Neural progenitor cell (in vitro differentiated cells): Measurements from ENCODE around the gene TRAPPC10. TPM values are rescaled to one million over a fixed set of nuclear protein-coding genes. Genes with fewer than 3 reads are reported as not detected.

Experiments used
- DNase-seq: peaks from one replicate; pipeline ENCODE4 v3.0.0-alpha.2; 2016; ENCODE audit warnings: low spot score
- H2AFZ ChIP-seq: fragments of 200-600 bp; sonication (generic); replicated peaks from 2 replicates; pipeline ENCODE4 v1.6.1; 2016; ENCODE audit warnings: antibody characterized with exemption
- H3F3A ChIP-seq: fragments of 200-600 bp; sonication (generic); 2 replicates; pipeline ENCODE4 v1.6.1; 2016; ENCODE audit warnings: antibody characterized with exemption, low read depth
- H3K27ac ChIP-seq: fragments of 200-600 bp; sonication (generic); 2 replicates; pipeline ENCODE4 v1.5.1; 2016; ENCODE audit warnings: mild to moderate bottlenecking
- H3K27me3 ChIP-seq: fragments of 200-600 bp; sonication (generic); 2 replicates; pipeline ENCODE4 v1.6.1; 2016; ENCODE audit warnings: mild to moderate bottlenecking, moderate library complexity
- H3K36me3 ChIP-seq: fragments of 200-600 bp; sonication (generic); 2 replicates; pipeline ENCODE4 v1.5.1; 2016
- H3K4me1 ChIP-seq: fragments of 200-600 bp; sonication (generic); 2 replicates; pipeline ENCODE4 v1.6.1; 2016; ENCODE audit warnings: mixed run types
- H3K4me2 ChIP-seq: fragments of 200-600 bp; sonication (generic); 2 replicates; pipeline ENCODE4 v1.6.1; 2016
- H3K4me3 ChIP-seq: fragments of 200-600 bp; sonication (generic); 2 replicates; pipeline ENCODE4 v1.5.1; 2016
- H3K79me2 ChIP-seq: fragments of 200-600 bp; sonication (generic); 2 replicates; pipeline ENCODE4 v1.6.1; 2016; ENCODE audit warnings: low read depth
- H3K9ac ChIP-seq: fragments of 200-600 bp; sonication (generic); 2 replicates; pipeline ENCODE4 v1.6.1; 2016
- H3K9me3 ChIP-seq: fragments of 200-600 bp; sonication (generic); 2 replicates; pipeline ENCODE4 v1.5.1; 2016; ENCODE audit warnings: low read depth
- H4K20me1 ChIP-seq: fragments of 200-600 bp; sonication (generic); 2 replicates; pipeline ENCODE4 v1.6.1; 2016; ENCODE audit warnings: low read depth
- H3K27ac Mint-ChIP-seq: 3 replicates; pipeline ENCODE4 v1.8.0; 2021; ENCODE audit warnings: mixed read lengths
- H3K27me3 Mint-ChIP-seq: 2 replicates; pipeline ENCODE4 v1.8.0; 2022; ENCODE audit warnings: low read depth, mild to moderate bottlenecking, inconsistent platforms, moderate library complexity, mixed read lengths; ENCODE audit not compliant: insufficient read depth
- H3K36me3 Mint-ChIP-seq: 3 replicates; pipeline ENCODE4 v1.8.0; 2021; ENCODE audit warnings: mixed read lengths
- H3K4me1 Mint-ChIP-seq: 3 replicates; pipeline ENCODE4 v1.8.0; 2021; ENCODE audit warnings: mixed read lengths
- H3K4me3 Mint-ChIP-seq: 3 replicates; pipeline ENCODE4 v1.8.0; 2021; ENCODE audit warnings: mild to moderate bottlenecking, moderate library complexity, mixed read lengths
- H3K9me3 Mint-ChIP-seq: 3 replicates; pipeline ENCODE4 v1.8.0; 2020; ENCODE audit warnings: mixed read lengths
- CTCF ChIP-seq: fragments of 200-600 bp; sonication (generic); IDR thresholded peaks from 2 replicates; pipeline ENCODE4 v1.5.1; 2017; ENCODE audit warnings: antibody characterized with exemption, mild to moderate bottlenecking
- EZH2 ChIP-seq: fragments of 200-600 bp; sonication (generic); IDR thresholded peaks from 2 replicates; pipeline ENCODE4 v1.6.1; 2017; ENCODE audit warnings: antibody characterized with exemption, mild to moderate bottlenecking, moderate library complexity
- EZH2phosphoT487 ChIP-seq: fragments of 200-600 bp; sonication (generic); IDR thresholded peaks from 2 replicates; pipeline ENCODE4 v1.6.1; 2017; ENCODE audit warnings: antibody characterized with exemption
- total RNA-seq: library from RNA; depleted of rRNA; stranded (reverse); fragments of >200 nt; gene quantifications from 2 replicates; pipeline ENCODE4 v1.2.3, GENCODE V29; 2015; ENCODE audit warnings: low replicate concordance

The TRAPPC10 gene
- total RNA-seq, 1 donor from 2014 or later, result 19.8 TPM

- TF ChIP-seq CTCF (no peak), EZH2 (no peak), EZH2phosphoT487 (no peak)
- Histone ChIP-seq H3K4me1 (no peaks in the 10 kb centered on the region), H4K20me1 (no peaks in the 10 kb centered on the region), H2AFZ (no peak overlapping the region), H3K9ac (no peak overlapping the region), H3K79me2 (no peaks in the 10 kb centered on the region), H3K27ac (no peak overlapping the region), H3K4me2 (no peak overlapping the region), H3K4me3 (no peak overlapping the region), H3F3A (no peaks in the 10 kb centered on the region), H3K9me3 (no peaks in the 10 kb centered on the region), H3K36me3 (no peaks in the 10 kb centered on the region), H3K27me3 (no peaks in the 10 kb centered on the region)
- Mint-ChIP-seq H3K4me3 (no peak overlapping the region), H3K27ac (no peak overlapping the region), H3K27me3 (peaks cover 2% of the 10 kb centered on the region), H3K9me3 (no peaks in the 10 kb centered on the region), H3K4me1 (no peaks in the 10 kb centered on the region), H3K36me3 (peaks cover 20% of the 10 kb centered on the region)
- DNase-seq, result no peak
These were observed 66.4 kb downstream of the TRAPPC10 start for GRCh38 chr21:44078411-44078981.

DNA sequence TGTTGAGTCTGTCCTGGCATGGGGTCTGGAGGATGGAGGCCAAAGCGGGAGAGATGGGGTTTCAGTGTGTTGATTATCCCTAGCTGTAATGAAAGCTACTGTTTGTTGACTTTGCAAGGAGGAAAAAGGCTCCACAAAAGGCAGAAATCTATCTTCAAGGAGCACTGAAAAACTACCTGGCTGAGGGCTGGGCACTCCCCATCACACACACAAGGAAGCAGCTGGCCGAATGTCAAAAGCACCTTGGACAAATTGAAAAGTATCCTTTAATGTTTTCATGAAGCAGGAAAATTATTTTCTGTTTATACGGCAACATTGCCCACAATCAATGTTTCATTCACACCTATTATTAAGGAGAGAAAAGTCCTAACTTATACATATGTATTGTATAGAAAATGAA is 67.3 kb downstream of the TRAPPC10 start:
- TF ChIP-seq EZH2phosphoT487 (no peak), CTCF (no peak), EZH2 (no peak)

DNA sequence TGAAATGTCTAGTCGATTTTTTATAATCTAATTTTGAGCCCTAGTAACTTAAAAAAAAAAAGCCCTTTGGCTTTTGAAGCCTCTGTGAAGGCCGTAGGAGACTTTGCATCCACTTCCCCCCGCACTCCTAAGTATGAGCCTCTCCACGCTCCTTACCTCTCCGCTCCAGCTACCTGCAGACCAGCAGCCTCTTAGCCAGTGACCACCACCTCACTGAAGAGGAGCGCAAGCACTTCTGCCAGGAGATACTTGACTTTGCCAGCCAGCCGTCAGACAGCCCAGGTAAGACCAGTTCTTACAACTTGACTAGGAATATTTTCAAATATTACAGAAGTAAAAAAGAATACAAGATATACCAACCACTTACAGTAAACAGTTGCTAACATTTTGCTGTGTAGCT is 67.7 kb downstream of the TRAPPC10 start:
- no peak overlapping the region for H3K9ac ChIP-seq
- no peaks in the 10 kb centered on the region for H3K9me3 ChIP-seq
- no peaks in the 10 kb centered on the region for H3F3A ChIP-seq
- H3K27ac ChIP-seq, result no peak overlapping the region
- H3K4me1 Mint-ChIP-seq, result no peaks in the 10 kb centered on the region
- no peaks in the 10 kb centered on the region for H3K9me3 Mint-ChIP-seq
- no peaks in the 10 kb centered on the region for H4K20me1 ChIP-seq
- H3K27me3 Mint-ChIP-seq, result peaks cover 2% of the 10 kb centered on the region
- H2AFZ ChIP-seq, result no peak overlapping the region
- no peak overlapping the region for H3K27ac Mint-ChIP-seq
- no peak for DNase-seq
- no peak overlapping the region for H3K4me3 Mint-ChIP-seq
- H3K27me3 ChIP-seq, result no peaks in the 10 kb centered on the region
- peaks cover 20% of the 10 kb centered on the region for H3K36me3 Mint-ChIP-seq
- TF ChIP-seq CTCF, result no peak
- TF ChIP-seq EZH2, result no peak
- no peaks in the 10 kb centered on the region for H3K79me2 ChIP-seq
- H3K36me3 ChIP-seq, result no peaks in the 10 kb centered on the region
- H3K4me2 ChIP-seq, result no peak overlapping the region
- no peaks in the 10 kb centered on the region for H3K4me1 ChIP-seq
- H3K4me3 ChIP-seq, result no peak overlapping the region

More for the DNA sequence above, 67.3 kb downstream of the TRAPPC10 start:
- H3K36me3 Mint-ChIP-seq, result peaks cover 20% of the 10 kb centered on the region
- DNase-seq, result no peak
- no peaks in the 10 kb centered on the region for H3K4me1 Mint-ChIP-seq
- no peaks in the 10 kb centered on the region for H3K9me3 Mint-ChIP-seq
- Histone ChIP-seq H3K4me2 (no peak overlapping the region), H3F3A (no peaks in the 10 kb centered on the region), H3K9me3 (no peaks in the 10 kb centered on the region), H3K4me1 (no peaks in the 10 kb centered on the region), H3K79me2 (no peaks in the 10 kb centered on the region), H2AFZ (no peak overlapping the region), H3K9ac (no peak overlapping the region), H3K27me3 (no peaks in the 10 kb centered on the region), H3K36me3 (no peaks in the 10 kb centered on the region), H4K20me1 (no peaks in the 10 kb centered on the region), H3K27ac (no peak overlapping the region), H3K4me3 (no peak overlapping the region)
- H3K4me3 Mint-ChIP-seq, result no peak overlapping the region
- peaks cover 2% of the 10 kb centered on the region for H3K27me3 Mint-ChIP-seq
- peak overlapping the region; percentile 2 for H3K27ac Mint-ChIP-seq
